Liver (tissue), 9 donors: ENCODE data around the gene PDZD2. TPM values are rescaled to one million over a fixed set of nuclear protein-coding genes. Genes with fewer than 3 reads are reported as not detected.

Experiments
- DNase-seq: peaks from one replicate; pipeline ENCODE4 v3.0.0-alpha.2; 2017; ENCODE audit warnings: low spot score
- H3K27ac ChIP-seq, 2 donors: one replicate each; pipeline ENCODE4 v1.7.0; 2013; ENCODE audit warnings: inconsistent platforms in 2 of 2, low read length in 2 of 2, control low read depth in 1 of 2, low read depth in 1 of 2, mild to moderate bottlenecking in 1 of 2
- H3K27me3 ChIP-seq, 4 donors: one replicate each; pipeline versions ENCODE4 v1.6.1 to v1.7.0; 2013; ENCODE audit warnings: low read length in 3 of 4, inconsistent platforms in 1 of 4, mild to moderate bottlenecking in 1 of 4, moderate library complexity in 1 of 4; ENCODE audit not compliant: control insufficient read depth in 4 of 4, insufficient read depth in 4 of 4
- H3K36me3 ChIP-seq, 4 donors: one replicate each; pipeline versions ENCODE4 v1.6.1 to v1.7.0; 2013; ENCODE audit warnings: low read length in 3 of 4, mild to moderate bottlenecking in 3 of 4, low read depth in 1 of 4, moderate library complexity in 1 of 4; ENCODE audit not compliant: control insufficient read depth in 4 of 4, insufficient read depth in 3 of 4
- H3K4me1 ChIP-seq, 4 donors: one replicate each; pipeline versions ENCODE4 v1.6.1 to v1.7.0; 2013; ENCODE audit warnings: low read length in 3 of 4, mild to moderate bottlenecking in 3 of 4, moderate library complexity in 1 of 4; ENCODE audit not compliant: control insufficient read depth in 4 of 4, insufficient read depth in 4 of 4
- H3K4me3 ChIP-seq, 3 donors: one replicate each; pipeline versions ENCODE4 v1.6.1 to v1.7.0; 2013; ENCODE audit warnings: low read length in 3 of 3, control low read depth in 1 of 3, low read depth in 1 of 3, mild to moderate bottlenecking in 1 of 3
- H3K9ac ChIP-seq, 2 donors: one replicate each; pipeline ENCODE4 v1.7.0; 2013; ENCODE audit warnings: low read length in 2 of 2, mild to moderate bottlenecking in 2 of 2, moderate library complexity in 2 of 2, control low read depth in 1 of 2, low read depth in 1 of 2
- H3K9me3 ChIP-seq, 4 donors: one replicate each; pipeline versions ENCODE4 v1.6.1 to v1.7.0; 2013; ENCODE audit warnings: low read length in 3 of 4; ENCODE audit not compliant: control insufficient read depth in 4 of 4
- ATF3 ChIP-seq: IDR thresholded peaks from 2 replicates; pipeline ENCODE4 v1.6.1; 2016; ENCODE audit warnings: antibody characterized with exemption
- CTCF ChIP-seq: fragments of 150-350 bp; IDR thresholded peaks from 2 replicates; pipeline ENCODE4 v1.5.1; 2017; ENCODE audit warnings: improper control_type of control experiment, low read depth, low read length; ENCODE audit not compliant: missing input control
- EGR1 ChIP-seq, 2 donors: IDR thresholded peaks; 2 replicates each; pipeline ENCODE4 v1.6.1; 2016 to 2018; ENCODE audit warnings: antibody characterized with exemption in 2 of 2, low read depth in 2 of 2
- FOXA1 ChIP-seq: IDR thresholded peaks from 2 replicates; pipeline ENCODE4 v1.6.1; 2016; ENCODE audit warnings: antibody characterized with exemption
- FOXA2 ChIP-seq: IDR thresholded peaks from 2 replicates; pipeline ENCODE4 v1.6.1; 2016; ENCODE audit warnings: antibody characterized with exemption
- GABPA ChIP-seq, 2 donors: IDR thresholded peaks in 1 of 2; conservative IDR thresholded peaks in 1 of 2; 2 replicates each; pipeline ENCODE4 v1.6.1; 2016; ENCODE audit warnings: antibody characterized with exemption in 2 of 2, mild to moderate bottlenecking in 1 of 2, moderate library complexity in 1 of 2
- HNF4A ChIP-seq, 2 donors: conservative IDR thresholded peaks; 2 replicates each; pipeline ENCODE4 v1.6.1; 2016; ENCODE audit warnings: antibody characterized with exemption in 2 of 2, mild to moderate bottlenecking in 2 of 2
- HNF4G ChIP-seq: IDR thresholded peaks from 2 replicates; pipeline ENCODE4 v1.6.1; 2016; ENCODE audit warnings: antibody characterized with exemption
- JUND ChIP-seq, 2 donors: IDR thresholded peaks; 2 replicates each; pipeline ENCODE4 v1.6.1; 2016; ENCODE audit warnings: antibody characterized with exemption in 2 of 2
- MAX ChIP-seq: IDR thresholded peaks from 2 replicates; pipeline ENCODE4 v1.6.1; 2016; ENCODE audit warnings: antibody characterized with exemption
- NR2F2 ChIP-seq: IDR thresholded peaks from 2 replicates; pipeline ENCODE4 v1.6.1; 2016; ENCODE audit warnings: antibody characterized with exemption
- RAD21 ChIP-seq, 2 donors: IDR thresholded peaks; 2 replicates each; pipeline ENCODE4 v1.6.1; 2016; ENCODE audit warnings: antibody characterized with exemption in 2 of 2, mild to moderate bottlenecking in 2 of 2
- REST ChIP-seq: IDR thresholded peaks from 2 replicates; pipeline ENCODE4 v1.6.1; 2016; ENCODE audit warnings: antibody characterized with exemption, mild to moderate bottlenecking
- RXRA ChIP-seq, 2 donors: IDR thresholded peaks; 2 replicates each; pipeline ENCODE4 v1.6.1; 2017 to 2018; ENCODE audit warnings: antibody characterized with exemption in 2 of 2, mild to moderate bottlenecking in 1 of 2
- SP1 ChIP-seq: IDR thresholded peaks from 2 replicates; pipeline ENCODE4 v1.6.1; 2018; ENCODE audit warnings: antibody characterized with exemption, mild to moderate bottlenecking
- YY1 ChIP-seq: IDR thresholded peaks from 2 replicates; pipeline ENCODE4 v1.6.1; 2016; ENCODE audit warnings: antibody characterized with exemption, mild to moderate bottlenecking
- ZBTB33 ChIP-seq: IDR thresholded peaks from 2 replicates; pipeline ENCODE4 v1.6.1; 2016; ENCODE audit warnings: antibody characterized with exemption
- WGBS: extraction: QIAGEN DNeasy Blood & Tissue Kit; methylation state at CpG from one replicate; pipeline ENCODE4 v1.1.7; 2013; 5-methylcytosine and 5-hydroxymethylcytosine counted together
- polyA plus RNA-seq, 2 donors: library from polyadenylated mRNA; stranded (reverse) in 1 of 2; unstranded in 1 of 2; fragments of 200-250 nt in 1 of 2; fragments of >200 nt in 1 of 2; fragmentation: Nextera tagmentation in 1 of 2; extraction: Ambion mirVana in 1 of 2; gene quantifications; one replicate each; pipeline versions ENCODE4 v1.2.1 to v1.2.3, GENCODE V29; 2013 to 2015
- total RNA-seq, 2 donors: library from RNA; depleted of rRNA; stranded (reverse); fragments of >200 nt; gene quantifications; one replicate each; pipeline ENCODE4 v1.2.3, GENCODE V29; 2014
- donor health status: healthy.
- donor health status: healthy.
- donor health status: healthy.
- donor health status: healthy.
- donor health status: healthy.

Gene PDZD2
- total and polyA plus RNA-seq, 4 donors = 0.27 to 1.1 (median 0.54) TPM

- Histone ChIP-seq H3K9me3 (no peaks in the 10 kb centered on the region), H3K4me3 (no peak overlapping the region), H3K9ac (no peak overlapping the region), H3K27ac (no peak overlapping the region), H3K27me3 (peaks cover 0 to 4% (median 0%) of the 10 kb centered on the region in 4 donors), H3K36me3 (no peaks in the 10 kb centered on the region), H3K4me1 (no peaks in the 10 kb centered on the region)
- DNase-seq = no peak
- TF ChIP-seq RXRA (IDR thresholded peaks at IDR 0.05) (no peak), HNF4G (no peak), JUND (IDR thresholded peaks at IDR 0.05) (no peak), RAD21 (IDR thresholded peaks at IDR 0.05) (no peak), REST (no peak), ZBTB33 (no peak)
- 80% methylated on average over 4 of the region's 4 CpGs for WGBS
Observed at GRCh38 chr5:31720811-31721345, 81.9 kb downstream of the PDZD2 start.

- no peak overlapping the region for H3K27ac ChIP-seq
- 74% methylated on average over 4 of the region's 4 CpGs for WGBS
Observed at GRCh38 chr5:31722111-31722510, 83.2 kb downstream of the PDZD2 start.

More at GRCh38 chr5:31722111-31722510, 83.2 kb downstream of the PDZD2 start:
- Histone ChIP-seq H3K27me3 (peaks cover 0 to 4% (median 0%) of the 10 kb centered on the region in 4 donors), H3K4me3 (no peak overlapping the region), H3K9ac (no peak overlapping the region), H3K4me1 (no peaks in the 10 kb centered on the region), H3K9me3 (no peaks in the 10 kb centered on the region), H3K36me3 (no peaks in the 10 kb centered on the region)
- no peak for TF ChIP-seq JUND (IDR thresholded peaks at IDR 0.05)
- TF ChIP-seq EGR1 (IDR thresholded peaks at IDR 0.05; ENCODE audit: low read depth in 2 of 2) = no peak
- TF ChIP-seq NR2F2 = no peak
- TF ChIP-seq RXRA (IDR thresholded peaks at IDR 0.05) = no peak
- no peak for TF ChIP-seq RAD21 (IDR thresholded peaks at IDR 0.05)
- TF ChIP-seq SP1 = no peak
- no peak for TF ChIP-seq MAX
- no peak for TF ChIP-seq FOXA1
- no peak for TF ChIP-seq ZBTB33
- TF ChIP-seq YY1 = no peak
- no peak for TF ChIP-seq REST
- TF ChIP-seq HNF4A (conservative IDR thresholded peaks at IDR 0.05) = no peak
- TF ChIP-seq GABPA (IDR thresholded peaks at IDR 0.05 in 1 of 2, conservative IDR thresholded peaks at IDR 0.05 in 1 of 2) = no peak
- TF ChIP-seq ATF3 = no peak
- TF ChIP-seq CTCF = no peak
- no peak for TF ChIP-seq HNF4G
- no peak for TF ChIP-seq FOXA2
- no peak for DNase-seq
